IMR-90 (cell line): ENCODE results near the gene GARIN5A. TPM values are rescaled to one million over a fixed set of nuclear protein-coding genes. Genes with fewer than 3 reads are reported as not detected.

Experiments
- ATAC-seq: fragments of 200-7000 bp; cut with Tn5 transposase; 2 replicates; pipeline ENCODE4 v1.9.1; 2020; ENCODE audit warnings: low read depth, mild to moderate bottlenecking, moderate library complexity
- BruUV-seq: library from RNA; stranded (reverse); fragments of 400-500 nt; replicated peaks from 2 replicates; lab custom pipeline; 2021; lab: Mats Ljungman, UMichigan
- CTCF ChIA-PET: fragments of 300-600 bp; formaldehyde crosslinking; extraction: SDS; loops from one replicate; lab custom pipeline; 2021; ENCODE audit warnings: antibody characterized with exemption; lab: Yijun Ruan, JAX
- POLR2A ChIA-PET: fragments of 300-600 bp; sonication (Branson Sonifier 250); formaldehyde crosslinking; loops from one replicate; lab custom pipeline; 2022; ENCODE audit warnings: antibody characterized with exemption; ENCODE audit not compliant: unreplicated experiment; lab: Charles Lee
- DNase-seq: peaks from one replicate; pipeline ENCODE4 v3.0.0; 2013
- H2AFZ ChIP-seq: replicated peaks from 2 replicates; pipeline ENCODE3; 2013; ENCODE audit warnings: low read length, mild to moderate bottlenecking; ENCODE audit not compliant: poor library complexity
- H2AK5ac ChIP-seq: 2 replicates; pipeline ENCODE4 v1.6.1; 2013; ENCODE audit warnings: low read depth, low read length, inconsistent platforms
- H2AK9ac ChIP-seq: replicated peaks from 2 replicates; pipeline ENCODE3; 2013; ENCODE audit warnings: mild to moderate bottlenecking, low read depth, low read length, moderate library complexity; ENCODE audit not compliant: poor library complexity
- H2BK120ac ChIP-seq: 2 replicates; pipeline ENCODE4 v1.6.1; 2013; ENCODE audit warnings: low read depth, low read length, inconsistent platforms
- H2BK15ac ChIP-seq: 3 replicates; pipeline ENCODE4 v1.6.1; 2013; ENCODE audit warnings: low read depth, low read length, inconsistent platforms
- H2BK20ac ChIP-seq: 2 replicates; pipeline ENCODE4 v1.6.1; 2013; ENCODE audit warnings: low read depth, mild to moderate bottlenecking, inconsistent platforms, low read length, moderate library complexity
- H2BK5ac ChIP-seq: 2 replicates; pipeline ENCODE4 v1.6.1; 2013; ENCODE audit warnings: mild to moderate bottlenecking, low read depth, low read length, inconsistent platforms; ENCODE audit not compliant: poor library complexity, severe bottlenecking
- H3K14ac ChIP-seq: replicated peaks from 2 replicates; pipeline ENCODE4 v1.6.1; 2013; ENCODE audit warnings: low read depth, low read length, inconsistent platforms
- H3K18ac ChIP-seq: 2 replicates; pipeline ENCODE4 v1.6.1; 2013; ENCODE audit warnings: low read depth, low read length, control low read depth
- H3K23ac ChIP-seq: 2 replicates; pipeline ENCODE4 v1.6.1; 2013; ENCODE audit warnings: low read depth, low read length, inconsistent platforms
- H3K27ac ChIP-seq: 2 replicates; pipeline ENCODE4 v1.5.1; 2013; ENCODE audit warnings: mild to moderate bottlenecking, control low read depth, low read length; ENCODE audit not compliant: insufficient read depth
- H3K27me3 ChIP-seq: 2 replicates; pipeline ENCODE4 v1.6.1; 2013; ENCODE audit warnings: low read length; ENCODE audit not compliant: control insufficient read depth, insufficient read depth
- H3K36me3 ChIP-seq: 2 replicates; pipeline ENCODE4 v1.6.1; 2013; ENCODE audit warnings: low read length, mixed read lengths; ENCODE audit not compliant: control insufficient read depth, insufficient read depth
- H3K4ac ChIP-seq: 2 replicates; pipeline ENCODE4 v1.6.1; 2013; ENCODE audit warnings: low read depth, low read length, inconsistent platforms
- H3K4me1 ChIP-seq: 2 replicates; pipeline ENCODE4 v1.6.1; 2013; ENCODE audit warnings: low read length, mixed read lengths; ENCODE audit not compliant: control insufficient read depth, insufficient read depth
- H3K4me2 ChIP-seq: 2 replicates; pipeline ENCODE4 v1.6.1; 2013; ENCODE audit warnings: low read depth, mild to moderate bottlenecking, control low read depth, low read length, moderate library complexity
- H3K4me3 ChIP-seq: 2 replicates; pipeline ENCODE4 v1.5.1; 2013; ENCODE audit warnings: low read depth, mild to moderate bottlenecking, control low read depth, low read length, moderate library complexity; ENCODE audit not compliant: insufficient read depth
- H3K56ac ChIP-seq: 2 replicates; pipeline ENCODE4 v1.6.1; 2013; ENCODE audit warnings: low read length, inconsistent platforms; ENCODE audit not compliant: insufficient read depth; ENCODE audit errors: extremely low read depth
- H3K79me1 ChIP-seq, 2 experiments: 2 replicates each; pipeline ENCODE4 v1.6.1; 2013; ENCODE audit warnings: low read length in 2 of 2, inconsistent platforms in 1 of 2, low read depth in 1 of 2
- H3K9ac ChIP-seq: 2 replicates; pipeline ENCODE4 v1.6.1; 2013; ENCODE audit warnings: low read depth, low read length, control low read depth
- H3K9me1 ChIP-seq: 2 replicates; pipeline ENCODE4 v1.6.1; 2013; ENCODE audit warnings: low read length, inconsistent platforms; ENCODE audit not compliant: insufficient read depth
- H3K9me3 ChIP-seq: 2 replicates; pipeline ENCODE4 v1.6.1; 2013; ENCODE audit warnings: low read length; ENCODE audit not compliant: control insufficient read depth, insufficient read depth
- H4K20me1 ChIP-seq: 2 replicates; pipeline ENCODE4 v1.6.1; 2013; ENCODE audit warnings: low read length, inconsistent platforms; ENCODE audit not compliant: insufficient read depth
- H4K5ac ChIP-seq: 2 replicates; pipeline ENCODE4 v1.6.1; 2013; ENCODE audit warnings: mild to moderate bottlenecking, low read depth, low read length, control low read depth
- H4K8ac ChIP-seq, 2 experiments: 2 replicates each; pipeline ENCODE4 v1.6.1; 2013; ENCODE audit warnings: low read depth in 2 of 2, low read length in 2 of 2, control low read depth in 1 of 2, inconsistent platforms in 1 of 2
- H4K91ac ChIP-seq: 2 replicates; pipeline ENCODE4 v1.6.1; 2013; ENCODE audit warnings: low read depth, low read length, inconsistent platforms; ENCODE audit not compliant: insufficient read depth
- BHLHE40 ChIP-seq: fragments of 150-350 bp; IDR thresholded peaks from 2 replicates; pipeline ENCODE4 v1.6.1; 2016; ENCODE audit warnings: mild to moderate bottlenecking, low read depth, low read length
- CEBPB ChIP-seq: IDR thresholded peaks from 2 replicates; pipeline ENCODE4 v1.6.1; 2012; ENCODE audit warnings: low read depth, low read length, improper control_type of control experiment
- CHD1 ChIP-seq: IDR thresholded peaks from 2 replicates; pipeline ENCODE4 v1.6.1; 2012; ENCODE audit warnings: low read depth, low read length, improper control_type of control experiment
- ELK1 ChIP-seq: fragments of 150-350 bp; IDR thresholded peaks from 2 replicates; pipeline ENCODE4 v1.6.1; 2016; ENCODE audit warnings: low read depth, mild to moderate bottlenecking, low read length, moderate library complexity, borderline replicate concordance
- FOS ChIP-seq: fragments of 150-350 bp; IDR thresholded peaks from 2 replicates; pipeline ENCODE4 v1.6.1; 2016; ENCODE audit warnings: low read depth, low read length
- MAFK ChIP-seq: IDR thresholded peaks from 2 replicates; pipeline ENCODE4 v1.6.1; 2012; ENCODE audit warnings: low read depth, low read length, improper control_type of control experiment
- MAZ ChIP-seq: IDR thresholded peaks from 2 replicates; pipeline ENCODE4 v1.6.1; 2012; ENCODE audit warnings: low read depth, mild to moderate bottlenecking, low read length, improper control_type of control experiment, moderate library complexity, borderline replicate concordance
- MXI1 ChIP-seq: IDR thresholded peaks from 2 replicates; pipeline ENCODE4 v1.6.1; 2012; ENCODE audit warnings: low read depth, mild to moderate bottlenecking, low read length, moderate library complexity, borderline replicate concordance
- NFE2L2 ChIP-seq: fragments of 150-350 bp; IDR thresholded peaks from 2 replicates; pipeline ENCODE4 v1.6.1; 2016; ENCODE audit warnings: low read depth, mild to moderate bottlenecking, low read length
- RAD21 ChIP-seq: IDR thresholded peaks from 2 replicates; pipeline ENCODE4 v1.6.1; 2012; ENCODE audit warnings: low read length, improper control_type of control experiment
- RCOR1 ChIP-seq: IDR thresholded peaks from 2 replicates; pipeline ENCODE4 v1.6.1; 2012; ENCODE audit warnings: mild to moderate bottlenecking, low read length, improper control_type of control experiment; ENCODE audit not compliant: insufficient replicate concordance
- RFX5 ChIP-seq: IDR thresholded peaks from 2 replicates; pipeline ENCODE4 v1.8.0; 2012; ENCODE audit warnings: low read depth, mild to moderate bottlenecking, low read length, moderate library complexity
- SMC3 ChIP-seq: fragments of 150-350 bp; IDR thresholded peaks from 2 replicates; pipeline ENCODE4 v1.6.1; 2016; ENCODE audit warnings: low read depth, mild to moderate bottlenecking, antibody characterized with exemption, low read length, moderate library complexity
- WGBS, 2 experiments: methylation state at CpG; one replicate each; pipeline versions ENCODE4 v1.1.5 to v1.1.7; 2013; ENCODE audit warnings: missing lambda C conversion rate in 2 of 2; ENCODE audit not compliant: insufficient read length in 1 of 2; ENCODE audit errors: extremely low coverage in 2 of 2; 5-methylcytosine and 5-hydroxymethylcytosine counted together
- dilution Hi-C: fragments of 300-500 bp; cut with HindIII; formaldehyde crosslinking; loops from one replicate; pipeline ENCODE4 v1.14.3; 2018; ENCODE audit warnings: low sequenced_read_pairs; ENCODE audit not compliant: unreplicated experiment
- in situ Hi-C: fragments of 300-500 bp; cut with MboI; formaldehyde crosslinking; loops from 3 replicates; pipeline ENCODE4 v1.14.3; 2019; ENCODE audit warnings: low sequenced_read_pairs, inconsistent platforms, mixed read lengths
- intact Hi-C: fragments of 100-400 bp; cut with micrococcal nuclease; formaldehyde crosslinking; loops from 2 replicates; pipeline ENCODE4 v1.10.0; 2022
- polyA plus RNA-seq, 3 experiments: library from polyadenylated mRNA; depleted of rRNA; stranded (reverse); fragments of >200 nt; gene quantifications; 2 replicates each; pipeline ENCODE4 v1.2.3, GENCODE V29; 2012; ENCODE audit warnings: low replicate concordance in 1 of 3
- total RNA-seq: library from RNA; depleted of rRNA; stranded (reverse); fragments of >200 nt; gene quantifications from 2 replicates; pipeline ENCODE4 v1.2.3, GENCODE V29; 2012
- TF ChIP-seq, protein P1 (sequence below): conservative IDR thresholded peaks from 2 replicates; pipeline ENCODE4 v1.5.1; 2012; ENCODE audit warnings: mild to moderate bottlenecking, low read depth, low read length, improper control_type of control experiment

Gene GARIN5A
- total and polyA plus RNA-seq, 2 of the 4 experiments (the other 2 are of a cell fraction): 0.53 TPM; not detected in 1

GRCh38 chr19:50431343-50432220 is 45.1 kb downstream of the GARIN5A start:
- H3K27ac ChIP-seq: no peak overlapping the region
- peak overlapping the region; percentile 96 for H3K4me2 ChIP-seq
- no peak overlapping the region for H2AK5ac ChIP-seq
- H3K9me3 ChIP-seq: no peaks in the 10 kb centered on the region
- no peak overlapping the region for H2BK120ac ChIP-seq
- WGBS, 2 experiments: 8% methylated on average over 10 of the region's 54 CpGs; no CpG with 5 or more reads in 1 of the 2 experiments
- H3K4ac ChIP-seq: no peak overlapping the region
- peak overlapping the region; percentile 48 for H3K4me3 ChIP-seq
- peak overlapping the region; percentile 90 for H2AK9ac ChIP-seq
- peak overlapping the region; percentile 98 for H2AFZ ChIP-seq
- peak overlapping the region; percentile 43; the same call in 1 of the 2 replicates for H3K9ac ChIP-seq
- in situ Hi-C loops (no loop called here), intact Hi-C loops (no loop called here), dilution Hi-C loops (no loop called here)
- H2BK5ac ChIP-seq: no peak overlapping the region
- no peaks in the 10 kb centered on the region for H3K9me1 ChIP-seq
- no peaks in the 10 kb centered on the region for H3K79me1 ChIP-seq
- no TSS peak for BruUV-seq
- no peak overlapping the region for H2BK20ac ChIP-seq
- no peak overlapping the region for H4K5ac ChIP-seq
- peak; percentile 97 for ATAC-seq
- H3K4me1 ChIP-seq: 0 out of 2 replicates have a peak, but pooled peaks cover 3% of the 10 kb centered on the region
- CTCF ChIA-PET: no interaction called here
- H3K56ac ChIP-seq: no peak overlapping the region
- peak; percentile 57 for DNase-seq
- no peak overlapping the region for H3K18ac ChIP-seq
- no peaks in the 10 kb centered on the region for H3K36me3 ChIP-seq
- POLR2A ChIA-PET: no interaction called here
- no peak overlapping the region for H4K91ac ChIP-seq
- peak overlapping the region; percentile 46 to 54; a peak in 2 of 4 replicates for H4K8ac ChIP-seq
- H3K27me3 ChIP-seq: peaks cover 39% of the 10 kb centered on the region
- no peaks in the 10 kb centered on the region for H4K20me1 ChIP-seq
- H3K14ac ChIP-seq: no peak overlapping the region
- H3K23ac ChIP-seq: no peak overlapping the region
- H2BK15ac ChIP-seq: no peak overlapping the region
- TF ChIP-seq ELK1: no peak
- TF ChIP-seq MXI1: no peak
- TF ChIP-seq SMC3: no peak
- no peak for TF ChIP-seq RAD21
- no peak for TF ChIP-seq CHD1
- TF ChIP-seq CEBPB: no peak
- TF ChIP-seq MAFK: no peak
- TF ChIP-seq, protein P1, sequence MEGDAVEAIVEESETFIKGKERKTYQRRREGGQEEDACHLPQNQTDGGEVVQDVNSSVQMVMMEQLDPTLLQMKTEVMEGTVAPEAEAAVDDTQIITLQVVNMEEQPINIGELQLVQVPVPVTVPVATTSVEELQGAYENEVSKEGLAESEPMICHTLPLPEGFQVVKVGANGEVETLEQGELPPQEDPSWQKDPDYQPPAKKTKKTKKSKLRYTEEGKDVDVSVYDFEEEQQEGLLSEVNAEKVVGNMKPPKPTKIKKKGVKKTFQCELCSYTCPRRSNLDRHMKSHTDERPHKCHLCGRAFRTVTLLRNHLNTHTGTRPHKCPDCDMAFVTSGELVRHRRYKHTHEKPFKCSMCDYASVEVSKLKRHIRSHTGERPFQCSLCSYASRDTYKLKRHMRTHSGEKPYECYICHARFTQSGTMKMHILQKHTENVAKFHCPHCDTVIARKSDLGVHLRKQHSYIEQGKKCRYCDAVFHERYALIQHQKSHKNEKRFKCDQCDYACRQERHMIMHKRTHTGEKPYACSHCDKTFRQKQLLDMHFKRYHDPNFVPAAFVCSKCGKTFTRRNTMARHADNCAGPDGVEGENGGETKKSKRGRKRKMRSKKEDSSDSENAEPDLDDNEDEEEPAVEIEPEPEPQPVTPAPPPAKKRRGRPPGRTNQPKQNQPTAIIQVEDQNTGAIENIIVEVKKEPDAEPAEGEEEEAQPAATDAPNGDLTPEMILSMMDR: no peak
- TF ChIP-seq MAZ: peak; percentile 52; the same call in 1 of the 2 replicates
- TF ChIP-seq NFE2L2: no peak
- TF ChIP-seq FOS: no peak
- no peak for TF ChIP-seq RCOR1
- peak; percentile 36; the same call in 1 of the 2 replicates for TF ChIP-seq BHLHE40
- peak; percentile 100 for TF ChIP-seq RFX5
